Tibial artery (tissue), 4 donors: ENCODE data around the gene GPR137.

ENCODE experiments used
- DNase-seq, 2 donors: peaks; one replicate each; pipeline ENCODE4 v3.0.0-alpha.2; 2019
- H3K27ac ChIP-seq, 2 donors: fragments of 200-600 bp; sonication (generic) in 1 of 2; 1 replicate in 1 of 2; 2 replicates in 1 of 2; pipeline ENCODE4 v1.5.1; 2018 to 2019; ENCODE audit warnings: mild to moderate bottlenecking in 1 of 2
- H3K27me3 ChIP-seq, 2 donors: fragments of 200-600 bp; sonication (generic) in 1 of 2; one replicate each; pipeline versions ENCODE4 v1.5.1 to v1.6.0; 2016 to 2019
- H3K36me3 ChIP-seq, 3 donors: fragments of 200-600 bp; sonication (generic) in 2 of 3; one replicate each; pipeline ENCODE4 v1.5.1; 2016 to 2019; ENCODE audit warnings: mild to moderate bottlenecking in 2 of 3
- H3K4me1 ChIP-seq, 4 donors: fragments of 200-600 bp; sonication (generic) in 2 of 4; 1 replicate in 3 of 4; 2 replicates in 1 of 4; pipeline ENCODE4 v1.5.1; 2016 to 2019
- H3K4me3 ChIP-seq, 2 donors: fragments of 200-600 bp; sonication (generic) in 1 of 2; 1 replicate in 1 of 2; 2 replicates in 1 of 2; pipeline ENCODE4 v1.5.1; 2018 to 2019; ENCODE audit warnings: mild to moderate bottlenecking in 2 of 2
- H3K9me3 ChIP-seq, 3 donors: fragments of 200-600 bp; sonication (generic) in 1 of 3; one replicate each; pipeline ENCODE4 v1.5.1; 2016 to 2019
- CTCF ChIP-seq, 2 experiments: fragments of 200-600 bp in 1 of 2; fragments of 450-650 bp in 1 of 2; IDR thresholded peaks; one replicate each; pipeline ENCODE4 v1.5.1; 2017 to 2019; ENCODE audit warnings: antibody characterized with exemption in 2 of 2, mild to moderate bottlenecking in 1 of 2, moderate library complexity in 1 of 2
- intact Hi-C: fragments of 100-400 bp; cut with DNase I; formaldehyde crosslinking; loops from one replicate; pipeline ENCODE4 v1.15.0; 2023; ENCODE audit warnings: low total_unique reads

GPR137 gene

GRCh38 chr11:64316672-64317324 is 31.1 kb downstream of the GPR137 start:
- Histone ChIP-seq H3K36me3 (peaks cover 8 to 51% (median 20%) of the 10 kb centered on the region in 3 donors), H3K4me3 (peak overlapping the region; percentile 85 to 93), H3K27me3 (no peaks in the 10 kb centered on the region), H3K9me3 (no peaks in the 10 kb centered on the region), H3K4me1 (peaks cover 0 to 27% (median 22%) of the 10 kb centered on the region in 4 donors), H3K27ac (peak overlapping the region; percentile 95 to 97)
- DNase-seq, result no peak
- intact Hi-C loops, result no loop called here
- no peak for TF ChIP-seq CTCF (IDR thresholded peaks at IDR 0.05)

- H3K27ac ChIP-seq, result peak within 1 kb of the TSS; percentile 95 to 97
- H3K9me3 ChIP-seq, result no peaks in the 10 kb centered on the region
- peak within 1 kb of the TSS; percentile 85 to 93 for H3K4me3 ChIP-seq
- peak; percentile 99 for DNase-seq
- H3K4me1 ChIP-seq, result peaks cover 0 to 27% (median 22%) of the 10 kb centered on the region in 4 donors
- H3K27me3 ChIP-seq, result no peaks in the 10 kb centered on the region
- no peak for TF ChIP-seq CTCF (IDR thresholded peaks at IDR 0.05)
- intact Hi-C loops, result no loop called here
- peaks cover 8 to 55% (median 20%) of the 10 kb centered on the region in 3 donors for H3K36me3 ChIP-seq
Observed at GRCh38 chr11:64317325-64317960, 31.8 kb downstream of the GPR137 start, which contains the start of gene TRMT112. TSS of gene TRMT112 (minus strand) at chr11:64317559. CDS start at chr11:64317526, 33 bp downstream.

GRCh38 chr11:64317961-64318765 is 32.5 kb downstream of the GPR137 start, which contains the start of gene PRDX5:
TSS of gene PRDX5 (plus strand) at chr11:64318121. CDS start at chr11:64318216, 95 bp downstream.
- no peaks in the 10 kb centered on the region for H3K27me3 ChIP-seq
- peak; percentile 21 for TF ChIP-seq CTCF (IDR thresholded peaks at IDR 0.05)
- peaks cover 0 to 33% (median 22%) of the 10 kb centered on the region in 4 donors for H3K4me1 ChIP-seq
- no peaks in the 10 kb centered on the region for H3K9me3 ChIP-seq
- peak within 1 kb of the TSS; percentile 95 to 97 for H3K27ac ChIP-seq
- intact Hi-C loops, result loop anchor here (2.0 kb wide), 1 partner anchor 37 kb away; no protein-coding TSS in a partner anchor
- peak; percentile 97 to 99 for DNase-seq
- peak within 1 kb of the TSS; percentile 85 to 93 for H3K4me3 ChIP-seq
- peaks cover 8 to 62% (median 20%) of the 10 kb centered on the region in 3 donors for H3K36me3 ChIP-seq

- H3K36me3 ChIP-seq, result peaks cover 8 to 53% (median 20%) of the 10 kb centered on the region in 3 donors
Observed at GRCh38 chr11:64318766-64319761, 33.4 kb downstream of the GPR137 start.

More at GRCh38 chr11:64318766-64319761, 33.4 kb downstream of the GPR137 start:
- Histone ChIP-seq H3K9me3 (no peaks in the 10 kb centered on the region), H3K4me1 (peaks cover 0 to 33% (median 22%) of the 10 kb centered on the region in 4 donors), H3K27ac (peak overlapping the region; percentile 95 to 97), H3K27me3 (no peaks in the 10 kb centered on the region), H3K4me3 (peak overlapping the region; percentile 85 to 93)
- TF ChIP-seq CTCF (IDR thresholded peaks at IDR 0.05), result no peak
- intact Hi-C loops, result loop anchor here (2.0 kb wide), 1 partner anchor 36 kb away; no protein-coding TSS in a partner anchor
- no peak for DNase-seq
